Mammary epithelial cell (primary cell): ENCODE results near the gene PIGW.

Source experiments
- EZH2 ChIP-seq: IDR thresholded peaks from 2 replicates; pipeline ENCODE4 v1.6.1; 2012; ENCODE audit warnings: low read length, inconsistent platforms, borderline replicate concordance
- TF ChIP-seq, protein P1 (sequence below), 2 donors: IDR thresholded peaks in 1 of 2; conservative IDR thresholded peaks in 1 of 2; 2 replicates each; pipeline ENCODE4 v1.5.1; 2011 to 2012; ENCODE audit warnings: inconsistent platforms in 2 of 2, low read length in 2 of 2, mild to moderate bottlenecking in 2 of 2, control low read depth in 1 of 2, low read depth in 1 of 2; ENCODE audit not compliant: insufficient read depth in 1 of 2; ENCODE audit errors: extremely low read depth in 1 of 2

DNA sequence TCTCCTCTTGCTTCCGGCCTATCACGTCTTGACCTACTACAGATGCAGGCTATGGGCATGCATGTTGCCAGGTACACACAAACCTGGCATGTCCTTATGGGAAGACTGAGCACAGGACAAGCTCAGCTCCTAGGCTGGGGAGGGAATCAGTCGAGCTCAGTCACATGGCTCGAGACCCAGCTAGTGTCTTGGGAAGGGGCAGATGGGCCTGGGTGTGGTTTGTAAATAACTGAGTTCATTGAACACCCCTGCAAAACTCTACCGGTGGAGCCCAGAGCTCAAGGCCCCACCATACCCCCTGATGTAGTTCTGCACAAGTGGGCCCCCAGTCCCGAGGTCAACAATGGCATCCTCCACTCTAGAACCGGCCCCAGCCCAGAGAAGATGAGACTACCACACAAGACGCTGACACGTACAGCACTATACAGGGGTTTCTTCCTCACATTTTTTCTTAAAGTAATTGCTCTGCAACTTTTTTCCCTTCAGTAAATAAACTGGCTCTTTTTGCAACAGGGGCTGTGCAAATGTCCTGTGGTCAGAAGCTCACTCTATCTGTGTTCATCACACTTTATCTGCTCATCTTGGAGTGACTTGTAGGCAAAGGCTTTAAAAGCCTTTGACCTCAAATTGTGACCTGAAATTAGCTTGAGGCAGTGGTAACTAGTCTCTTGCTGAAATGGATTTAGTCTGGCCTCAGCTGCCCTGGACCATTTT lies 25.4 kb upstream of the PIGW start:
- TF ChIP-seq, protein P1, sequence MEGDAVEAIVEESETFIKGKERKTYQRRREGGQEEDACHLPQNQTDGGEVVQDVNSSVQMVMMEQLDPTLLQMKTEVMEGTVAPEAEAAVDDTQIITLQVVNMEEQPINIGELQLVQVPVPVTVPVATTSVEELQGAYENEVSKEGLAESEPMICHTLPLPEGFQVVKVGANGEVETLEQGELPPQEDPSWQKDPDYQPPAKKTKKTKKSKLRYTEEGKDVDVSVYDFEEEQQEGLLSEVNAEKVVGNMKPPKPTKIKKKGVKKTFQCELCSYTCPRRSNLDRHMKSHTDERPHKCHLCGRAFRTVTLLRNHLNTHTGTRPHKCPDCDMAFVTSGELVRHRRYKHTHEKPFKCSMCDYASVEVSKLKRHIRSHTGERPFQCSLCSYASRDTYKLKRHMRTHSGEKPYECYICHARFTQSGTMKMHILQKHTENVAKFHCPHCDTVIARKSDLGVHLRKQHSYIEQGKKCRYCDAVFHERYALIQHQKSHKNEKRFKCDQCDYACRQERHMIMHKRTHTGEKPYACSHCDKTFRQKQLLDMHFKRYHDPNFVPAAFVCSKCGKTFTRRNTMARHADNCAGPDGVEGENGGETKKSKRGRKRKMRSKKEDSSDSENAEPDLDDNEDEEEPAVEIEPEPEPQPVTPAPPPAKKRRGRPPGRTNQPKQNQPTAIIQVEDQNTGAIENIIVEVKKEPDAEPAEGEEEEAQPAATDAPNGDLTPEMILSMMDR (conservative IDR thresholded peaks at IDR 0.05 in 1 of 2, IDR thresholded peaks at IDR 0.05 in 1 of 2; ENCODE audit: extremely low read depth in 1 of 2, insufficient read depth in 1 of 2, low read depth in 1 of 2, low read length in 2 of 2): no peak
- TF ChIP-seq EZH2: no peak
